Muscle layer of colon (tissue), 2 donors: Measurements from ENCODE around the gene TMTC2.

Experiments used
- H3K27ac ChIP-seq: one replicate; pipeline ENCODE4 v1.7.0; 2013; ENCODE audit warnings: low read depth, mild to moderate bottlenecking, low read length, moderate library complexity
- H3K27me3 ChIP-seq, 2 donors: one replicate each; pipeline ENCODE4 v1.7.0; 2013; ENCODE audit warnings: low read length in 2 of 2, mild to moderate bottlenecking in 2 of 2; ENCODE audit not compliant: insufficient read depth in 2 of 2, control insufficient read depth in 1 of 2
- H3K36me3 ChIP-seq: one replicate; pipeline ENCODE4 v1.7.0; 2013; ENCODE audit warnings: mild to moderate bottlenecking, low read length; ENCODE audit not compliant: insufficient read depth
- H3K4me1 ChIP-seq: one replicate; pipeline ENCODE4 v1.7.0; 2013; ENCODE audit warnings: mild to moderate bottlenecking, low read length; ENCODE audit not compliant: insufficient read depth
- H3K4me3 ChIP-seq, 2 donors: one replicate each; pipeline ENCODE4 v1.7.0; 2013; ENCODE audit warnings: low read length in 2 of 2, low read depth in 1 of 2, mild to moderate bottlenecking in 1 of 2, moderate library complexity in 1 of 2
- H3K9ac ChIP-seq: one replicate; pipeline ENCODE4 v1.7.0; 2013; ENCODE audit warnings: low read length
- H3K9me3 ChIP-seq: one replicate; pipeline ENCODE4 v1.7.0; 2013; ENCODE audit warnings: mild to moderate bottlenecking, low read length
- donor health status: abdominal sarcoma.
- donor health status: Adenocarcinoma of cecum.

TMTC2 gene

DNA sequence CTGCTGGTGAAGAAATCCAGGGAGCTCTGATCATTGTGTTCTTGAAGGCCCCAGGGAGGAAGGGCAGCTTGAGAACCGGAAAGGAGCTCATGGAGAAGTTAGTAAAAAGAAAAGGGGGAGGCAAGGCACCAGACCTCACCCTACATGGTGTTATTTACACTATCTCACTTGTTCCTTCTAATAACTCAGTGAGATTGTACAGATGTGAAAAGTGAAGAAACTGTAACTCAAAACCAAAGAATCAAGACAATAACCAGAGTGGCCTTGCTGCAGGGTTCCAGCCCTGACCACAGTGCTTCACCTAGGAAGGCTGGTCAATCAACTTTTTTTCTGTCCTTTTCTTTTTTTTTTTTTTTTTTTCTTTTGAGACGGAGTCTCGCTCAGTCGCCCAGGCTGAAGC lies 353.6 kb downstream of the TMTC2 start:
- peak overlapping the region; percentile 39 for H3K27ac ChIP-seq
- H3K36me3 ChIP-seq = no peaks in the 10 kb centered on the region
- H3K27me3 ChIP-seq = no peaks in the 10 kb centered on the region
- no peak overlapping the region for H3K9ac ChIP-seq
- H3K9me3 ChIP-seq = no peaks in the 10 kb centered on the region
- no peak overlapping the region for H3K4me3 ChIP-seq
- H3K4me1 ChIP-seq = peaks cover 31% of the 10 kb centered on the region

DNA sequence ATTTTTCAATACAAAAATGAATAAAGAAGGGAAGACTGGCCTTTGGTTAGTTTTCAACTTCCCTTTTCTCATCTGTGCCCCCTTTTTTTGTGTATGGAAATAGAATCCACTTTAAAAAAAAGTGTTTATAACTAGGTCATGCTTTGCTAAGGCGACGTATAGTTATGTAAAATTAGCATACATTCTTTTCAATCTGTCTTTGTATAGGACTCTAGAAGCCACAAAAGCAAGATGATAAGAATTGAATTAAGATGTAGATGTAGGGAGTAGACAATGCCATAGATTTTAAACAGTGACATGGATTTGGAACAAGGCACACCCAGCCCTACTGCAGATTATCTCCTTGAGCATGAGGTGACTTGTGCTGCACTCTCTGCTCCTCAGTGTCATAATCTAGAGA lies 354.3 kb downstream of the TMTC2 start:
- H3K27ac ChIP-seq = no peak overlapping the region

GRCh38 chr12:83042441-83043200 lies 355.9 kb downstream of the TMTC2 start:
- no peaks in the 10 kb centered on the region for H3K36me3 ChIP-seq
- no peak overlapping the region for H3K4me3 ChIP-seq
- H3K9ac ChIP-seq = no peak overlapping the region
- H3K9me3 ChIP-seq = no peaks in the 10 kb centered on the region
- peak overlapping the region; percentile 65 for H3K27ac ChIP-seq
- H3K4me1 ChIP-seq = peaks cover 31% of the 10 kb centered on the region
- H3K27me3 ChIP-seq = no peaks in the 10 kb centered on the region

More for the DNA sequence above, 354.3 kb downstream of the TMTC2 start:
- Histone ChIP-seq H3K9ac (no peak overlapping the region), H3K4me3 (no peak overlapping the region), H3K4me1 (peaks cover 31% of the 10 kb centered on the region), H3K27me3 (no peaks in the 10 kb centered on the region), H3K9me3 (no peaks in the 10 kb centered on the region), H3K36me3 (no peaks in the 10 kb centered on the region)

DNA sequence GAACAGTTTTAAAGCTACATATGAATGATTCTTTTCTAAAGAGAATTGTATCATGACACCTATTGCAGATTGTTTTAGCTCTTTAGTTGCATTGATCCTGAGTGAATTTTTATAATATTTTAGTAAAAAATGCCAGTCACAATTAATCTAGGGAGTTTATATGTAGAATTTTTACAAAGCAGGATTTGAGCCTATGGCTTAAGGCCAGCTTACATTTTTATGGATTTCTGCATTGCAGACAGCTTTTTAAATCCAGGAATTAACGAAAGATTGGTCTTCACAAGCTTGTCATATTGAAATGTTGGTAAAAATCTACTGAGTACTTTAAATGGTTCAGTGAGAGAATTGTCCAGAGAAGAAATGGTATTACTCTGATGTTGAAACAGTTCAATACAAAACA lies 358.0 kb downstream of the TMTC2 start:
- Histone ChIP-seq H3K4me3 (no peak overlapping the region), H3K4me1 (peaks cover 28% of the 10 kb centered on the region), H3K9ac (no peak overlapping the region), H3K36me3 (no peaks in the 10 kb centered on the region), H3K9me3 (no peaks in the 10 kb centered on the region), H3K27ac (no peak overlapping the region), H3K27me3 (no peaks in the 10 kb centered on the region)

GRCh38 chr12:83046019-83046418 lies 359.3 kb downstream of the TMTC2 start:
- Histone ChIP-seq H3K27ac (no peak overlapping the region), H3K4me3 (no peak overlapping the region), H3K9ac (no peak overlapping the region), H3K36me3 (no peaks in the 10 kb centered on the region), H3K4me1 (peaks cover 19% of the 10 kb centered on the region), H3K9me3 (no peaks in the 10 kb centered on the region), H3K27me3 (no peaks in the 10 kb centered on the region)

- H3K27me3 ChIP-seq = no peaks in the 10 kb centered on the region
- no peak overlapping the region for H3K9ac ChIP-seq
- no peak overlapping the region for H3K4me3 ChIP-seq
- no peaks in the 10 kb centered on the region for H3K36me3 ChIP-seq
- no peaks in the 10 kb centered on the region for H3K9me3 ChIP-seq
- no peak overlapping the region for H3K27ac ChIP-seq
- H3K4me1 ChIP-seq = no peaks in the 10 kb centered on the region
Observed at GRCh38 chr12:83049306-83049705, 362.6 kb downstream of the TMTC2 start.

DNA sequence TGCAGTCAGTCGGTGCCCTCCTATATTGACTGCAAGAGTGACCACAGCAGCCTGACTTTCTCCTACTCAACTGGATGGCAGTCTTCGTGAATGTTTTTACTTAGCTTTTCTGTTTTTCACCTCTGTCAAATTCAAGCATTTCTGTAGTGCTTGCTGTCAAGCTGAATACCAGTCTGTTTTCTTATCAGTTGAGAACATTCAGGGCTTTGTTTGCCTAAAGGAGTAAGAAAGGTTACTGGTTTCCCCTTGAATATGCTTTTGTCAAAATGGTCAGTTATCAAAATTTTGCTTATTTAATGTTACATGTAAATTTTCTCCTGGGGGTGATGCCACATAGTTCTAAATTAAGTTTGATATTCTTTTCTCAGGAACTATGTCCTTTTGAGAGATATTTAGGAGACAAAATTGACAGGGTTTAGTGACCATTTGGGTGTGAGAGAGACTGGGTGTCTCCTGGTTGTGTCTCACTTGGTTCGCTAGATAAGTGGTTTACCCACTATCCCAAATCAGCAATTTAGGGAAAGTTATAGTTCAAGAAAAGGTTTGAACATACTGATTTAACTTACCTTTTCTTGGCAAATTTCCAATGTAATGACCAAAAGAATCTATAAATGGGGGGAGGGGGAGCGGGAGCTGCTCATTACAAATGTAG lies 366.3 kb downstream of the TMTC2 start:
- Histone ChIP-seq H3K4me1 (no peaks in the 10 kb centered on the region), H3K9me3 (no peaks in the 10 kb centered on the region), H3K4me3 (no peak overlapping the region), H3K9ac (no peak overlapping the region), H3K27ac (no peak overlapping the region), H3K27me3 (no peaks in the 10 kb centered on the region), H3K36me3 (no peaks in the 10 kb centered on the region)

- H3K9me3 ChIP-seq = no peaks in the 10 kb centered on the region
- H3K9ac ChIP-seq = no peak overlapping the region
- no peak overlapping the region for H3K4me3 ChIP-seq
- no peaks in the 10 kb centered on the region for H3K36me3 ChIP-seq
- H3K27me3 ChIP-seq = no peaks in the 10 kb centered on the region
- H3K27ac ChIP-seq = no peak overlapping the region
- peaks cover 10% of the 10 kb centered on the region for H3K4me1 ChIP-seq
Observed at GRCh38 chr12:83057436-83057835, 370.7 kb downstream of the TMTC2 start.

- Histone ChIP-seq H3K9me3 (no peaks in the 10 kb centered on the region), H3K27me3 (no peaks in the 10 kb centered on the region), H3K9ac (no peak overlapping the region), H3K4me3 (no peak overlapping the region), H3K4me1 (peaks cover 15% of the 10 kb centered on the region), H3K27ac (no peak overlapping the region), H3K36me3 (no peaks in the 10 kb centered on the region)
Observed at GRCh38 chr12:83059107-83059506, 372.4 kb downstream of the TMTC2 start.

- Histone ChIP-seq H3K9me3 (no peaks in the 10 kb centered on the region), H3K27me3 (no peaks in the 10 kb centered on the region), H3K9ac (no peak overlapping the region), H3K27ac (no peak overlapping the region), H3K36me3 (no peaks in the 10 kb centered on the region), H3K4me1 (peaks cover 13% of the 10 kb centered on the region), H3K4me3 (no peak overlapping the region)
Observed at GRCh38 chr12:83065562-83065961, 378.9 kb downstream of the TMTC2 start.

DNA sequence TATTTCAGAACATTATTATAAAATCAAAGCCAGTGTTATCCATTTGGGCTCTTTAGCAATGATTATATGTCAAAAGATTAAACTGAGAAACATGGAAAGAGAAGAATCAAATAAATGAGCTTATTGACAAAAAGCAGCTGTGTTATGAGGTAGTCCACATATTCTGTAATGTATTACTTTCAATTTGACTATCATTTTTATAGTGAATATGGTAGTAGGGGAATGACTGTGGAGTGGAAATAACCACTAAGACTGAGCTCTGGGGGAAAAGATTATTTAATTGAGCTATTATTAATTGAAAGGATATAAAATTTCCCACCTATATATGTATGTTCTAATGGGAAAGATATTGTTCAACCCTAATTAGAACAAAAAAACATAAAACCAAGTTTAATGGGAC lies 381.3 kb downstream of the TMTC2 start:
- Histone ChIP-seq H3K9ac (no peak overlapping the region), H3K36me3 (no peaks in the 10 kb centered on the region), H3K9me3 (no peaks in the 10 kb centered on the region), H3K4me1 (peaks cover 6% of the 10 kb centered on the region), H3K27me3 (no peaks in the 10 kb centered on the region), H3K4me3 (no peak overlapping the region), H3K27ac (no peak overlapping the region)
